AG04449 (cell line): Measurements from ENCODE around the gene ADAMTSL1.

Experiments used
- CTCF ChIA-PET: fragments of 350-600 bp; formaldehyde crosslinking; extraction: SDS; loops from one replicate; lab custom pipeline; 2021; ENCODE audit warnings: antibody characterized with exemption; lab: Yijun Ruan, JAX
- POLR2A ChIA-PET: fragments of 400-600, 350-600 bp; formaldehyde crosslinking; extraction: SDS; loops from one replicate; lab custom pipeline; 2020; ENCODE audit warnings: antibody characterized with exemption, inconsistent platforms; lab: Yijun Ruan, JAX
- DNase-seq: peaks from one replicate; pipeline ENCODE4 v3.0.0-alpha.2; 2010; ENCODE audit warnings: low read depth, low spot score
- H3K4me3 ChIP-seq: 2 replicates; pipeline ENCODE4 v1.5.1; 2011; ENCODE audit warnings: low read depth, mild to moderate bottlenecking, control low read depth, low read length
- CTCF ChIP-seq: IDR thresholded peaks from one replicate; pipeline ENCODE4 v1.5.1; 2011; ENCODE audit warnings: mild to moderate bottlenecking, moderate library complexity, low read length, control low read depth, inconsistent platforms; ENCODE audit not compliant: insufficient read depth; ENCODE audit errors: missing control alignments

The ADAMTSL1 gene

GRCh38 chr9:18616976-18617375 lies 143.0 kb downstream of the ADAMTSL1 start:
- no peak overlapping the region for H3K4me3 ChIP-seq
- TF ChIP-seq CTCF: no peak
- no peak for DNase-seq
- CTCF ChIA-PET: interaction anchor here (1.3 kb wide), 1 partner anchor 12 kb away, joined by 4 read pairs; no protein-coding TSS in a partner anchor
- POLR2A ChIA-PET: no interaction called here

- H3K4me3 ChIP-seq: no peak overlapping the region
- no peak for TF ChIP-seq CTCF
- ChIA-PET CTCF (interaction anchor here (1.3 kb wide), 1 partner anchor 13 kb away, joined by 4 read pairs; no protein-coding TSS in a partner anchor), POLR2A (no interaction called here)
- no peak for DNase-seq
Measured at GRCh38 chr9:18617759-18618158, 143.8 kb downstream of the ADAMTSL1 start.

- no peak overlapping the region for H3K4me3 ChIP-seq
- ChIA-PET POLR2A (no interaction called here), CTCF (no interaction called here)
- no peak for TF ChIP-seq CTCF
- no peak for DNase-seq
Measured at GRCh38 chr9:18618862-18619261, 144.9 kb downstream of the ADAMTSL1 start.

GRCh38 chr9:18622186-18622836 lies 148.4 kb downstream of the ADAMTSL1 start:
- CTCF ChIA-PET: interaction anchor here (1.3 kb wide), 1 partner anchor 11 kb away, joined by 3 read pairs; no protein-coding TSS in a partner anchor

GRCh38 chr9:18623221-18624079 lies 149.5 kb downstream of the ADAMTSL1 start:
- TF ChIP-seq CTCF: no peak
- no peak for DNase-seq
- ChIA-PET POLR2A (interaction anchor here (0.9 kb wide), 1 partner anchor 145 kb away, joined by 3 read pairs; no protein-coding TSS in a partner anchor), CTCF (interaction anchor here (1.0 to 1.3 kb wide), 3 partner anchors 10 to 405 kb away, joined by 3 read pairs; no protein-coding TSS in a partner anchor)
- H3K4me3 ChIP-seq: no peak overlapping the region

More at GRCh38 chr9:18622186-18622836, 148.4 kb downstream of the ADAMTSL1 start:
- no peak for DNase-seq
- POLR2A ChIA-PET: no interaction called here
- H3K4me3 ChIP-seq: no peak overlapping the region
- no peak for TF ChIP-seq CTCF

- H3K4me3 ChIP-seq: no peak overlapping the region
- POLR2A ChIA-PET: no interaction called here
- no peak for TF ChIP-seq CTCF
- CTCF ChIA-PET: no interaction called here
- DNase-seq: no peak
Measured at GRCh38 chr9:18626046-18626698, 152.2 kb downstream of the ADAMTSL1 start.
